Activated T-cell treated with anti-CD3 and anti-CD28 coated beads for 24 hours (primary cell): ENCODE data around the gene CLDN11.

ENCODE experiments used
- DNase-seq: peaks from one replicate; pipeline ENCODE4 v3.0.0-alpha.2; 2020; ENCODE audit warnings: low read depth

The CLDN11 gene

DNA sequence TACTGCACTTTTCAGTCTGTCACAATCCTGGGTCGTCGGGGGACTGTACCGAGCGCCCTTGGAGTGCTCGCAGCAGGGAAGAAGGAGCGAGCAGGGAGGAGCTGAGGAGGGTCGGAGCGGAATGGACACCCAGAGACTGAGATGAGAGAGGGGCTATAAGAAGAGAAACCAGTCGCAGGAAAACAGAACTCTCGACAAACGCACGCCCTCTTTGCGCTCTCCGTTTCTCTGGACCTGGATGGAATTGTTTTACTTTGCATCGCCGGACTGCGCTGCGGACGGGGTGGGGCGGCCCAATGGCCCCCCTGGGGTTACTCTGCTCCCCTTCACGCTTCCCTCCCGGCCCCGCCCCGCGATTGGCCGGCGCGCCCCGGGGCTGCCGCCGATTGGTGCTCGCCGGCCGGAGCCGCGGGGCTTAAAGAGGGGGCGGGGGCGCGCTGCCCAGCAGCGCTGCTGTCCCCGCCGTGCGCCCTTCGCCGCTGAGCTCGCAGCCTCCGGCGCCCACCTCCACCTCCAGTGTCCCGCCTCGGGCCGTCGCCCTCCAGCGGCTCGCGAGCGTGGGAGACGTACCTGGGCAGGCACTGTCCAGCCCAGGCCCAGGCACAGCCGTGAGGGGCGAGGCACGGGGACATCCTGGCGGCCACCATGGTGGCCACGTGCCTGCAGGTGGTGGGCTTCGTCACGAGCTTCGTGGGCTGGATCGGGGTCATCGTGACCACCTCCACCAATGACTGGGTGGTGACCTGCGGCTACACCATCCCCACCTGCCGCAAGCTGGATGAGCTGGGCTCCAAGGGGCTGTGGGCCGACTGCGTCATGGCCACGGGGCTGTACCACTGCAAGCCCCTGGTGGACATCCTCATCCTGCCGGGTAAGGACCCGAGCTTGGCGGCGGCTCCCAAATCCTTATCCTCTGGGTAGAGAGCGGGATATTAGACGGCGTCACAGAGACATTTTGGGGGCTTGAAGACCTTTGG is at the start of gene CLDN11:
TSS of gene CLDN11 (plus strand) at position 447 of the 977 bp plus-strand sequence. CDS start at position 646, 199 bp downstream.
- no peak for DNase-seq

DNA sequence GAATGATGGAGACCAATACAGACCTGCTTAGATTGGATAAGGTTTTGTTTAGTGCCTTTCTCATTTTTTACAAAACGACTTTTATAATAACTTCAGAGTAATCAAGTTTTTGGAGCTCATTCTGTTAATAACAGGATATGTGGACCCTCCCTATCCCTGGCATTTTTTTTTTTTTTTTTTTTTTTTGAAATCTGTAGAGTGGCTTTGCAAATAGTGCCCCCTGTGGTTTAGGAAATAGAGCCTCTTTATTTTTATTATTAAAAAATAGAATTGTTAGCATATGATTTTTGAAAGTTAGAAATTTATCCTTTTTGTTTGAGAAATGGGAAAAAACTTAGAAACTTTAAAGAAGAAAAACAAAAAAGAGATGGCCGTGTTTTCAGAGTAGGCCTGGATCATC is 49.7 kb upstream of the CLDN11 start:
- no peak for DNase-seq

DNA sequence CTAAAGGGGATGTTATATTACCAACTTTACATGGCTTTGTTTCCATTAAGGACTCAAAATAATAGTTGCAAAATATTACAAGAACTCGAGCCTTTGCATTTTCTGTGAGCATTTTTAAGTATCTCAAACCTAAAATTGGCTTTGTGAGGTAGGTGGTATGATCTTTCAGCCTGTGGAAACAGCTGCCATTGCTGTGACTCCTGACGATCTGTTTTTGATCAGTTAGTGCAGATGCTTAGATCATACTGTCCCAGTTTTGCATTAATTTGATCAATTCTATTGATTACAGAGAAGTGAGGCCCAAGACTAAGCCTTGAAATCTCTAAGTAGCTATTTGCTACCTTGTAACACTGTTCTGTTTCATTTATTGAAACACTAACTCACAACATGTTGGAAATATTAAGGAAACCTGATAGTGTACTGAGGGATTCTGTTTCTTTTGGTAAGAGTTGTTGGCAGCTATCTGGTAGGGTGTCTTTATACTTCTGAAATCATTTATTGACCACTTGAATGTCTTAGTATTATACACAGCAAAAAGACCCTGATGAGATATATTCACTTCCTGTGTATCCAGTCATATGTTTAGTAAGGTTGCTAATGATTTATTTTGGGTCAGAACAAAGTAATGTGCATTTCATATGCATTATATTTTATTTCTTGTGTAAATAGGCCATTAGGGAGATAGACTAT is 46.3 kb upstream of the CLDN11 start:
- DNase-seq, result no peak

DNA sequence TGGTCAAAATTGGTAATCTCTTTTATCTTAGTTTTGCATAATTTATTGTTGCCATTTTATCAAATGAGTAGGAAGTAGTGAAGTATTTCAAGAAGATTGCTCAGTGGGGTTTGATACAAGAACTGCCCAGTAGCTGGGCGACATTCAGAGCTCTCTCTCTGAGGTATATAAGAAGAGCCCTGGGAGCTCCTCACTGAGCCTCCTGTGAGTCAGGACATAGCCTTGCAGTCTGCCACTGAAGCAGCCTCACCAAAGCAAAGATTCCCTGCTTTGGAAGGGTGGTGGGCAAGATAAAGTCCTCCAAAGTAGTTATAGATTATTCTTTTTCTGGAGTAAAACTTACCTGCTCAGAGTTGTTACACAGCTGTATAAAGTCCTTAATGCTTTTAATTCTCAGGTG is 35.1 kb upstream of the CLDN11 start:
- no peak for DNase-seq

DNA sequence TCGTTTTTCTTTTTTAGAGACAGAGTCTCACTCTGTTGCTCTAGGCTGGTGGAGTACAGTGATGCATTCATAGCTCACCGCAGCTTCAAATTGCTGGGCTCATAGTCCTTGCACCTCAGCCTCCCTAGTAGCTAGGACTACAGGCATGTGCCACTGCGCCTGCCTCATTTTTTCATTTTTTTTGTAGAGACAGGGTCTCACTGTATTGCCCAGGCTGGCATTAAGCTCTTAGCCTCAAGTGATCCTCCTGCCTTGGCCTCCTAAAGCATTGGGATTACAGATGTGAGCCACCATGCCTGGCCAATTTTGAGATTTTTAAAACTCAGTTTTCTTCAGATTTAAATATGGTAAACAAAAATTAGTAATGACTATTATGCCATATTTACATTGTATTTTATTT is 32.2 kb upstream of the CLDN11 start:
- DNase-seq, result no peak

DNA sequence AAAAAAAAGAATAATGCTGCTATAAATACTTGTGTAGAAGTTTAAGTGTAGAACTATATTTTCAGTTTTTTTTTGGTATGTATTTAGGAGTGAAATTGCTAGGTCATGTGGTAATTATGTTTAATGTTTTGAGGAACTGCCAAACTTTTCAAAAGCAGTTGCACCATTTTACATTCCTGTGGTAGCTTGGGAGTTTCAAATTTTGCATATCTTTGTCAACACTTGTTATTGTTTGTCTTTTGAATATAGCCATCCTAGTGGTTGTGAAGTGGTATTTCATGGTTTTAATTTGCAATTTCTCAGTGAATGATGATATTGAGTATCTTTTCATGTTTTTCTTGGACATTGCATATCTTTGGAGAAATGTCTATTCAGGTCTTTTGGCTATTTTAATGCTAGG is 30.7 kb upstream of the CLDN11 start:
- no peak for DNase-seq

DNA sequence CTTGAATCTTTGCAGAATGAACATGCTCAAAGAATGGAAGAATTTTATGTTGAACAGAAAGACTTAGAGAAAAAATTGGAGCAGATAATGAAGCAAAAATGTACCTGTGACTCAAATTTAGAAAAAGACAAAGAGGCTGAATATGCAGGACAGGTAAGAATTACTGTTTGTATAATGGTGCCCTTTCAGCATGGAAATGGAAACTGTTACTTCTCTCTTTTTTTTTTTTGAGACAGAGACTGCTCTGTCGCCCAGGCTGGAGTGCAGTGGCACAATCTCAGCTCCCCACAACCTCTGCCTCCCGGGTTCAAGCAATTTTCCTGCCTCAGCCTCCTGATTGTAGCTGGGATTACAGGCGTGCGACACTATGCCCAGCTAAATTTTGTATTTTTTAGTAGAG is 27.6 kb upstream of the CLDN11 start:
- DNase-seq, result no peak

DNA sequence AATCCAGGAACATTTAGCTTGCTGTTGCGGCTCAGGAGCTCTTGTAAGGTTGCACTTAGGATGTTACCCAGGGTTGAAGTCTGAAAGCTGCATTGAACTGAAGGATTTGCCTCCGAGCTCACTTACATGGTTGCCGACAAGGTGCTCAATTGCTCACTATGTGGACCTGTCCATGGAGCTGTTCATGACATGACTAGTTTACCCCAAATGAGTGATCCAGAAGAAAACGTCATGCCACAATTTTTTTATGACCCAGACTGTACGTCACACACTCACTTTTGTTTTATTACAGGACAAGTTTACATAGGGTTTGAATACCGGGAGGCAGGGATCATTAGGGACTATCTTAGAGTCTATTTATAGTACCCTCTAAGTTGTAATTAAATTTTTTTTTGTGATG is 21.0 kb upstream of the CLDN11 start:
- DNase-seq, result no peak

DNA sequence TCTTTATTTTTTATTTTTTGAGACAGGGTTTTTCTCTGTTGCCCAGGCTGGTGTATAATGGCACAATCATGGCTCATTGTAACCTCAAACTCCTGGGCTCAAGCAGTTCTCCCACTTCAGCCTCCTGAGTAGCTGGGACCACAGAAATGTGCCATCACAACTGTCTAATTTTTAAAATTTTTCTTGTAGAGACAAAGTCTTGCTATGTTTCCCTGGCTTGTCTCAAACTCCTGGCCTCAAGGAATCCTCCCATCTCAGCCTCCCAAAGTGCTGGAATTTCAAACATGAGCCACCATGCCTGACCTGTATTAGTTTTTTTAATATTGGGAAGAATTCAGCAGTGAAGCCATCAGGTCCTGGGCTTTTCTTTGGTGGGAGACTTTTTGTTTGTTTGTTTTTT is 13.6 kb upstream of the CLDN11 start:
- DNase-seq, result no peak

DNA sequence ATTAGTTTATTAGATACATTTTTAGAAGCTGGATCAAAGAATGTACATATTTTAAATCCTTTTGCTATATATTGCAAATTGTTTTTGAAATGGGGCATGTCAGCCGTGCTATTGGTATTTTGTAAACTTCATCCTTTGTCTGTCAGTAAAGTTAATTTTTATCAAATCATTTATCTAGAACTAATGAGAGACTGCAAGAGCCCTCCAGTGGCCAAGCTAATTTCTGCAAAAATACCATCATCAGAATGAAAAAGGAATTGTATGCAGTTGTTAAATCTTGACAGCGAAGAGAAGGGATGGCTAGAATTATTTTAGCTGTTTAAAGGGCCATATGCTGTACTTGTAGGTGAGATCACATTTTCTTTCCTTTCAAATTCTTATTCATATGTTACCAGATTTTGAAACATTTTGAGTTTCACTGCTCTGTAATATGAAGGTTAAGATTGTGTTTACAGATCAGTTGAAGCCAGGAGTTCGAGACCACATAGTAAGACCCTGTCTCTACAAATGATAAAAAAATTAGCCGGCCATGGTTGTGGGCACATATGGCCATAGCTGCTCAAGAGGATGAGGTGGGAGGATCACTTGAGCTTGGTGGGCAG is 8.1 kb upstream of the CLDN11 start:
- DNase-seq, result no peak

DNA sequence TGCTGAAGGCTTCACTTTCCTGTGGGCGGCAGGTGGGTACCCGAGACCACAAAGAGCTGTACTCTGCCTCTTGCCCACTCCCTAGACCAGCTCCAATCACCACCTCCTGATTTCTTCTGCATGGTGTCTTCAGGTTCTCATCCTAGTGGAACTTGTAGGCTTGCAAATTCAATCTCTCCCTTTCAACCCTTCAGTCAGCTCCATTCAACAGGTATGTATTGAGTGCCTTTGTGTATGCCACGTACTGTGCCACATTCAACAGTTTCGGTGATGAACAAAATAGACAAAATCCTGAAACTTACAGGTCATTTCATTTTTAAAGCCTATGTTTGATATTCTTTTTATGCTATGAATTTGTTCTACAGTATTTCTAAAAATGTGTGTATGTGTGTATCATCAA is 5.4 kb upstream of the CLDN11 start:
- DNase-seq, result no peak

DNA sequence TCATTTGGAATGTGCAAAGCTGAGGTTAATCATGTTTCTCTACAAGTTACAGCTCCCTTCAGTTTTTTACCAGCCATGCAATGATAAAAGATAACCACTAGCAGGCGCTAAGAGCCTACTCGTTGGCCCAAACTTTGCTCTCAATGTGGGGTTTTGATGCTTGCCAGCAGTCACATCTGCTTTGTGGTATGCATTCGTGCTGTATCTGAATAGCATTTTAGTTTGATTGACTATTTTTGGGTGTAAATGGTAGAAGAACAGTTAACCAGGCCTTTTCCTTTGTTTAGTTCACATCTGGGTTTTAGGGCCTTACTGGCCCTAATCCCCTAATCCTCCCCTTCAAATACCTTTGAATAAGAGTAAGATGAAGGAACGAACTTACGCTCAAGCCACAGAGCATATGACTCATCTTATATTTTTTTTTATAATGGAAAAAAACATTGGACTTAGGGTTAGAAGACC is 4.4 kb upstream of the CLDN11 start:
- peak; percentile 19 for DNase-seq

DNA sequence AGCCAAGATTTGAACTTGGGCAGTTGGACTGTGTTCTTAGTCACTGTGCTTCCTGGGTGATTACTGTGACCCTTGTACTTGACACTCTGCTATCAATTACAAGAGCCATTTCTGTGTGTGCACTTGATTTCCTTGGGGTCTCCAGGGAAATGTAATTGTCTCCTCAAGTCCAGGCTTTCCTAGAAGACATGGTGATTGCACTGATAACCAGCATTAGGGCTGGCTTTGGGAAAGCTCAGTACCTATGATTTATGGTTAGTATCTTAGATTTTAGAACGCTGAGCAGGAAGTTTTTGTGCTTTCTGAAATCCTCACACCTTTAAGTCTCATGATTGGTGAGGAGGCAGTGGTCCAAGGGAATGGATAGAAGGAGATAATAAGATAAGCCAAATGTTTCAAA is 1.6 kb upstream of the CLDN11 start:
- no peak for DNase-seq

DNA sequence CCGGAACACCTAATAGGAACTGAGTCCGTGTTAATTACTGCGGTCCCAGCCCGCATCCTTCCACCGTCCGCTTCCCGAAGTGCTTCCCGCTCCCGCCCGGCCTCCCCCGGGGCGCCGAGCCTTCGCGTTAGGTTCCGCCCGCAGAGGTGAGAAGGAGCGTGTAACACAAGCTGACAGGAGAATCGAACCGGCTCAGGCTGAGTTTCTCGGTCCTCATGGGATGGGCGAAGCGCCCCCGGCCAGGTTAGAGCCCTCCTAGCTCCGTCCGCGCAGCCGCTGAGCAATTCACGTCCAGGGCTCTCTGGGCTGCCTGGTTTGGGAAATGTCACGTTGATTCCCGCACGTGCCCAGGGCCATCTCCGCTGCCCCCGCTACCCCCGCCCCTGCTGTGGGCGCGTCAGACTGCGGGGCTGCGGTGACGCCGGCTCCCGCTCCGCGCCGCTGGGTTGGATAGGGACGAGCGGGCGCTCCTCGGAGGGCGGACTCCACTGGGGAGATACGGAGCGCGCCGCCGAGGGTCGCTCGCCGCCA is 954 bp downstream of the CLDN11 start:
- DNase-seq, result no peak

DNA sequence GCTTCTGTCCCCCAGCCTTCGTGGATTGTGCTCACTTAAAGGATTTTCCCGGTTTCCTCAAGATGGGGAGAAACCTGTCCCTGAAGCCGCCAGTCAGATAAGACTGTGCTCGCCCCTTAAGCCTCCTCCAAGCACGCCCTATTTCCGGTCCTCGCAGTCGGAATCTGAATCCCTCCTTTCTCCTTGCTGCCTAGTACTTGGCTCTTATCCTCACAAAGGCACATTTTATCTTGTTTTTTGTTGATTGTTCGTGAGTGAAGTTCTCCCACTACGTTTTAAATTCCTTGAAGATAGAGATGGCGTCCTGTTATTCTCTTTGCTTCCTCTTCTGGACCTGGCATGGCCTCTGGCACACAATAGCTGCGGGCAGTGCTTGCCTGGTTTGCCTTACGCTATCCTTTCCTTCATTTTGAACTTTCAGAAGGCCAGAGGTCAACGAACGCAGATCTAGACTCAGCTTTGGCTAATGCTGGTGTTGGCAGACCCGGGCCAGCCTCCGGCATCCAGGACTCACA is 1.7 kb downstream of the CLDN11 start:
- DNase-seq, result no peak

DNA sequence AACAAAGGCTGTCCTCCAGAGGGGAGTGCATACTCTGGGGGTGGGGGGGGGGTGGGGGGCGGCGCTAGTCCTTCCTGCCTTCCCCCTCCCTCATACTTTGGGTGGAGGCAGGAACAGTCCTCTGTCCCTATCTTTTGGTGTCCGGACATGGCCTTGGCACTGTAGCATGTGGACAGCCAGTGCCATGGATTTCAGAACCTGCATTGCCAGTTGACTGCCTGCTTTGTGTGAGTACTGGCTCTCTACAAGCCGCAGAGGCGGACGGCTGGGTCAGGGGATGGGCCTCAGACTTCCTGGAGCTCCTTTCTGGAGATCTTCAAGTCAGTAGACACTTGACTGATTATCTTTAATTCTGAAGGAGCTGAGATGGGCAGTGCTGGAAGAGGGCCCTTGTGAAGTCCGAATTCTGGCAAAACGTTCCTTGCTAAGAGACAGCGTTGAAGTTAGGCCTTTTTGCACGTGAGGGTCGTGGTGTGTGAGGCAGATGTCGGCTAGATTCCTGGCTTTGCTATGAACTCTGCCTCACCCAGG is 2.5 kb downstream of the CLDN11 start:
- no peak for DNase-seq

DNA sequence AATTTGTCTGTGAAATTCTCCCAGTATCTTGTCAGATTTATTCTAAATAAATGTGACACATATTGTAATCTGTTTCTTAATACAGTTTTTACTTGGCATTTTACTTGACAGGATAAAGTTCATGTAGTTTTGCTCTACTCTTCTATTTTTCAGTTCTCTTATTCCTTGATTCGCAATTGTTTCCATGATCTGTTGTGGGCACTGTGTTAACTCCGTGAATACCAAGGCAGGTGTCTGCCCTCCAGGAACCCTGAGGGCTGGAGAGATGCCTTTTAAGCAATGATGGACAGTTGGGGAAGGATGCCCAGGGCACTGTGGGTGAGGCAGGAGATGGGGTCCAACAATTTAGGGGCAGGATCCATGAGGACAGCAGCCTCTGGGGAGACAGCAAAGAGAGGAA is 3.1 kb downstream of the CLDN11 start:
- no peak for DNase-seq

DNA sequence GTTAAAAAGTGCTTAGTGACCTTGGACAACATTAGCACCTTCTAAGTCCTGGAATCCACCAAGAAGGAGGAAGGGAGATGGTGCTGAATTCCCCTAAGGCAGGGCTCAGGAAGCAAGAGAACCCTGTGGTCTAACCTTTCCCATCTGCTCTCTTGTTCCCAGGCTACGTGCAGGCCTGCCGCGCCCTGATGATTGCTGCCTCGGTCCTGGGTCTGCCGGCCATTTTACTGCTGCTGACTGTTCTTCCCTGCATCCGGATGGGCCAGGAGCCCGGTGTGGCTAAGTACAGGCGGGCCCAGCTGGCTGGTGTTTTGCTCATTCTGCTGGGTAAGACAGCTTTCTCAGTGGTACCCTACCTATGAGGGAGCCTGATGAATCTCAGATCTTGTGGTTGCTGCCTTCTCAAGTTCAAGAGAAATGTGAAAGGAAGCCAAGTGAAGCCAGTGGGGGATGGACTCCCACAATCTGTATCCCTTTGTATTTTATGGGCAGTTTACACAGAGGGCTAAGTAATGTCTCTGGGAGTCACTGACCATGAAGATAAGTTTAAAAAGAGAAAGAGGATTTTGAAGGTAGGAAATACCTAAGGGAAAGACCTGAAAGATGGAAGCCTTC is 4.4 kb downstream of the CLDN11 start:
- DNase-seq, result no peak

DNA sequence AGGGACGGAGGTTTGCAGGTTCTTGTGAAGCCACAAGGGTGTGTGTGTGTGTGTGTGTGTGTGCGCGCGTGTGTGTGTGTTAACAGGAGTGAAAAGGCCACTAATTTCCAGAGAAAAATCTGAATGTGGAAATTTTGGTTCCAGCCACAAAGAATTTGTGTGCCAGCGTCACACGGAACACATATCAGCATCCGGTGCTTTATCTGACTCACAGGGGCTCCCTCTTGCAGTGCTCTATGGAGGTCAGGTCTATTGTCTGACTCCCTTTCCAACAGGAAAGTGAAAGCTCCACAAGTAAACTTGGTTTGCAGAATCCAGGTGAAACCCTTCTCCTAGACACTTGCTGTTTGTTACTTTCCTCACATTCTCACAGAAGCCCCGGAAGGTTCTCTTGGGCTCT is 6.2 kb downstream of the CLDN11 start:
- no peak for DNase-seq

DNA sequence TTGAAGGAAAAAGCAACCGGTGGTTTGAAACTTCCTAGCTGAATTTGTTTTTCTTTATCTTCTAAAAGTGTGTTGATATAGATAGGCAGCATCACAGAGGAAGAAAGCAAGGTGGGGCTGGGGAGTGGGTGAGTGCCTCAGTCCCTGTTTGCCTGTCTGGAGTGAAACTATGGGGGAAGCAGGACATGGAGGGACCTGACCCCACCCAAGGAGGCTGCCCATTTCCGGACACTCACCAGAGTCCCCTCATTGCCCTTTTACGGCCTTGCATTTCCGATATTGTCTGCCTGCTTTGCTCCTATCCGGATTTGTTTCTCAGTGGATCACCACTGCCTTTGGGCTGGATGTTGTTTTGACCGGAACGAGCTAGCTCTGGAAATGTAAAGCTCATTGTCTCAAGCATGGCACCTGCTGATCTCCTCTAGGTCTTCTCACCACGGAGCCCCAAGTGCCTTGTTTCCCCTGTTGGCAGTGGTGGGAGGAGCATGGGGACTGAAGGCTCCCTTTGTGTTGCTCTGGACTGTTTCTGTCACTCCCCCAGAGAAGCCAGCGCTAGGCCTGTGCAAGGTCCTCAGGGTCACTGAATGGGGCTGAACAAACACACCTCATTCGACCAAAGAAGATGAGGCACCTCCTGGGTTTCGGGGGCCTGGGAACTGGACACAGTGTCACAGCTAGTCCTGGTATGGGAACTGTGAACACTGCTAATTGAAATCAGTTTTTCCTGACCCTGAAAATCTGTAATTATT is 7.0 kb downstream of the CLDN11 start:
- DNase-seq, result no peak

DNA sequence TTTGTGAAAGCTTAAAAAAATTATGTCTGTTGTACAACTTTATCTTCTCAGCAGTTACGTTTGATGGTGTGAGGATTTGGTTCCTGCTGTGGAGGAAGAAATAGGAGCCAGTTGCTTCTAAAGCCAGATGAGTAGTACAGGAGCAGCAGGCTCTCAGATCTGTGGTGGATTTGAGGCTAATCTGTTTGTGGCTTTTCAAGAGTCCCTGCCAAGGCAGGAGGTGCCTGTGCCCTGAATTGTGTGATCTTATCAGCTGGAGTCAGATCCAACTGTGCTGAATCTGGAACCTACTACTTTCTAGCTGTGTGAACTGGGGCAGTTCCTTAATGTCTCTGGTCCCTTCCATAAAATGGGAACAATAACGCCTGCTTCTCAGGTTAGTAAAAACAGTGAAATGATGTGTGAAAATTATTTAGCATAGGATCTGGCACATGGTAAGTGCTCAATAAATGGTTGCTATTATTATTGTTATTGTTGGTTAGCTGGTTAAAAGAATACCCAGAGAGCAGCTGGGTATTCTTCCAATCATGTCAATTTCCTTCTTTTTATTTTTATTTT is 7.7 kb downstream of the CLDN11 start:
- DNase-seq, result no peak
